IMR-90 (cell line): Measurements from ENCODE around the gene PSENEN. TPM values are rescaled to one million over a fixed set of nuclear protein-coding genes. Genes with fewer than 3 reads are reported as not detected.

Source experiments
- ATAC-seq: fragments of 200-7000 bp; cut with Tn5 transposase; 2 replicates; pipeline ENCODE4 v1.9.1; 2020; ENCODE audit warnings: low read depth, mild to moderate bottlenecking, moderate library complexity
- BruUV-seq: library from RNA; stranded (reverse); fragments of 400-500 nt; replicated peaks from 2 replicates; lab custom pipeline; 2021; lab: Mats Ljungman, UMichigan
- CTCF ChIA-PET: fragments of 300-600 bp; formaldehyde crosslinking; extraction: SDS; loops from one replicate; lab custom pipeline; 2021; ENCODE audit warnings: antibody characterized with exemption; lab: Yijun Ruan, JAX
- POLR2A ChIA-PET: fragments of 300-600 bp; sonication (Branson Sonifier 250); formaldehyde crosslinking; loops from one replicate; lab custom pipeline; 2022; ENCODE audit warnings: antibody characterized with exemption; ENCODE audit not compliant: unreplicated experiment; lab: Charles Lee
- DNase-seq: peaks from one replicate; pipeline ENCODE4 v3.0.0; 2013
- H2AFZ ChIP-seq: replicated peaks from 2 replicates; pipeline ENCODE3; 2013; ENCODE audit warnings: low read length, mild to moderate bottlenecking; ENCODE audit not compliant: poor library complexity
- H2AK5ac ChIP-seq: 2 replicates; pipeline ENCODE4 v1.6.1; 2013; ENCODE audit warnings: low read depth, low read length, inconsistent platforms
- H2AK9ac ChIP-seq: replicated peaks from 2 replicates; pipeline ENCODE3; 2013; ENCODE audit warnings: mild to moderate bottlenecking, low read depth, low read length, moderate library complexity; ENCODE audit not compliant: poor library complexity
- H2BK120ac ChIP-seq: 2 replicates; pipeline ENCODE4 v1.6.1; 2013; ENCODE audit warnings: low read depth, low read length, inconsistent platforms
- H2BK15ac ChIP-seq: 3 replicates; pipeline ENCODE4 v1.6.1; 2013; ENCODE audit warnings: low read depth, low read length, inconsistent platforms
- H2BK20ac ChIP-seq: 2 replicates; pipeline ENCODE4 v1.6.1; 2013; ENCODE audit warnings: low read depth, mild to moderate bottlenecking, inconsistent platforms, low read length, moderate library complexity
- H2BK5ac ChIP-seq: 2 replicates; pipeline ENCODE4 v1.6.1; 2013; ENCODE audit warnings: mild to moderate bottlenecking, low read depth, low read length, inconsistent platforms; ENCODE audit not compliant: poor library complexity, severe bottlenecking
- H3K14ac ChIP-seq: replicated peaks from 2 replicates; pipeline ENCODE4 v1.6.1; 2013; ENCODE audit warnings: low read depth, low read length, inconsistent platforms
- H3K18ac ChIP-seq: 2 replicates; pipeline ENCODE4 v1.6.1; 2013; ENCODE audit warnings: low read depth, low read length, control low read depth
- H3K23ac ChIP-seq: 2 replicates; pipeline ENCODE4 v1.6.1; 2013; ENCODE audit warnings: low read depth, low read length, inconsistent platforms
- H3K27ac ChIP-seq: 2 replicates; pipeline ENCODE4 v1.5.1; 2013; ENCODE audit warnings: mild to moderate bottlenecking, control low read depth, low read length; ENCODE audit not compliant: insufficient read depth
- H3K27me3 ChIP-seq: 2 replicates; pipeline ENCODE4 v1.6.1; 2013; ENCODE audit warnings: low read length; ENCODE audit not compliant: control insufficient read depth, insufficient read depth
- H3K36me3 ChIP-seq: 2 replicates; pipeline ENCODE4 v1.6.1; 2013; ENCODE audit warnings: low read length, mixed read lengths; ENCODE audit not compliant: control insufficient read depth, insufficient read depth
- H3K4ac ChIP-seq: 2 replicates; pipeline ENCODE4 v1.6.1; 2013; ENCODE audit warnings: low read depth, low read length, inconsistent platforms
- H3K4me1 ChIP-seq: 2 replicates; pipeline ENCODE4 v1.6.1; 2013; ENCODE audit warnings: low read length, mixed read lengths; ENCODE audit not compliant: control insufficient read depth, insufficient read depth
- H3K4me2 ChIP-seq: 2 replicates; pipeline ENCODE4 v1.6.1; 2013; ENCODE audit warnings: low read depth, mild to moderate bottlenecking, control low read depth, low read length, moderate library complexity
- H3K4me3 ChIP-seq: 2 replicates; pipeline ENCODE4 v1.5.1; 2013; ENCODE audit warnings: low read depth, mild to moderate bottlenecking, control low read depth, low read length, moderate library complexity; ENCODE audit not compliant: insufficient read depth
- H3K56ac ChIP-seq: 2 replicates; pipeline ENCODE4 v1.6.1; 2013; ENCODE audit warnings: low read length, inconsistent platforms; ENCODE audit not compliant: insufficient read depth; ENCODE audit errors: extremely low read depth
- H3K79me1 ChIP-seq, 2 experiments: 2 replicates each; pipeline ENCODE4 v1.6.1; 2013; ENCODE audit warnings: low read length in 2 of 2, inconsistent platforms in 1 of 2, low read depth in 1 of 2
- H3K9ac ChIP-seq: 2 replicates; pipeline ENCODE4 v1.6.1; 2013; ENCODE audit warnings: low read depth, low read length, control low read depth
- H3K9me1 ChIP-seq: 2 replicates; pipeline ENCODE4 v1.6.1; 2013; ENCODE audit warnings: low read length, inconsistent platforms; ENCODE audit not compliant: insufficient read depth
- H3K9me3 ChIP-seq: 2 replicates; pipeline ENCODE4 v1.6.1; 2013; ENCODE audit warnings: low read length; ENCODE audit not compliant: control insufficient read depth, insufficient read depth
- H4K20me1 ChIP-seq: 2 replicates; pipeline ENCODE4 v1.6.1; 2013; ENCODE audit warnings: low read length, inconsistent platforms; ENCODE audit not compliant: insufficient read depth
- H4K5ac ChIP-seq: 2 replicates; pipeline ENCODE4 v1.6.1; 2013; ENCODE audit warnings: mild to moderate bottlenecking, low read depth, low read length, control low read depth
- H4K8ac ChIP-seq, 2 experiments: 2 replicates each; pipeline ENCODE4 v1.6.1; 2013; ENCODE audit warnings: low read depth in 2 of 2, low read length in 2 of 2, control low read depth in 1 of 2, inconsistent platforms in 1 of 2
- H4K91ac ChIP-seq: 2 replicates; pipeline ENCODE4 v1.6.1; 2013; ENCODE audit warnings: low read depth, low read length, inconsistent platforms; ENCODE audit not compliant: insufficient read depth
- BHLHE40 ChIP-seq: fragments of 150-350 bp; IDR thresholded peaks from 2 replicates; pipeline ENCODE4 v1.6.1; 2016; ENCODE audit warnings: mild to moderate bottlenecking, low read depth, low read length
- CEBPB ChIP-seq: IDR thresholded peaks from 2 replicates; pipeline ENCODE4 v1.6.1; 2012; ENCODE audit warnings: low read depth, low read length, improper control_type of control experiment
- FOS ChIP-seq: fragments of 150-350 bp; IDR thresholded peaks from 2 replicates; pipeline ENCODE4 v1.6.1; 2016; ENCODE audit warnings: low read depth, low read length
- MAFK ChIP-seq: IDR thresholded peaks from 2 replicates; pipeline ENCODE4 v1.6.1; 2012; ENCODE audit warnings: low read depth, low read length, improper control_type of control experiment
- MAZ ChIP-seq: IDR thresholded peaks from 2 replicates; pipeline ENCODE4 v1.6.1; 2012; ENCODE audit warnings: low read depth, mild to moderate bottlenecking, low read length, improper control_type of control experiment, moderate library complexity, borderline replicate concordance
- MXI1 ChIP-seq: IDR thresholded peaks from 2 replicates; pipeline ENCODE4 v1.6.1; 2012; ENCODE audit warnings: low read depth, mild to moderate bottlenecking, low read length, moderate library complexity, borderline replicate concordance
- NFE2L2 ChIP-seq: fragments of 150-350 bp; IDR thresholded peaks from 2 replicates; pipeline ENCODE4 v1.6.1; 2016; ENCODE audit warnings: low read depth, mild to moderate bottlenecking, low read length
- POLR2A ChIP-seq: IDR thresholded peaks from 2 replicates; pipeline ENCODE4 v1.6.1; 2012; ENCODE audit warnings: mild to moderate bottlenecking, low read depth, low read length
- RAD21 ChIP-seq: IDR thresholded peaks from 2 replicates; pipeline ENCODE4 v1.6.1; 2012; ENCODE audit warnings: low read length, improper control_type of control experiment
- RCOR1 ChIP-seq: IDR thresholded peaks from 2 replicates; pipeline ENCODE4 v1.6.1; 2012; ENCODE audit warnings: mild to moderate bottlenecking, low read length, improper control_type of control experiment; ENCODE audit not compliant: insufficient replicate concordance
- RFX5 ChIP-seq: IDR thresholded peaks from 2 replicates; pipeline ENCODE4 v1.8.0; 2012; ENCODE audit warnings: low read depth, mild to moderate bottlenecking, low read length, moderate library complexity
- SMC3 ChIP-seq: fragments of 150-350 bp; IDR thresholded peaks from 2 replicates; pipeline ENCODE4 v1.6.1; 2016; ENCODE audit warnings: low read depth, mild to moderate bottlenecking, antibody characterized with exemption, low read length, moderate library complexity
- WGBS, 2 experiments: methylation state at CpG; one replicate each; pipeline versions ENCODE4 v1.1.5 to v1.1.7; 2013; ENCODE audit warnings: missing lambda C conversion rate in 2 of 2; ENCODE audit not compliant: insufficient read length in 1 of 2; ENCODE audit errors: extremely low coverage in 2 of 2; 5-methylcytosine and 5-hydroxymethylcytosine counted together
- dilution Hi-C: fragments of 300-500 bp; cut with HindIII; formaldehyde crosslinking; loops from one replicate; pipeline ENCODE4 v1.14.3; 2018; ENCODE audit warnings: low sequenced_read_pairs; ENCODE audit not compliant: unreplicated experiment
- in situ Hi-C: fragments of 300-500 bp; cut with MboI; formaldehyde crosslinking; loops from 3 replicates; pipeline ENCODE4 v1.14.3; 2019; ENCODE audit warnings: low sequenced_read_pairs, inconsistent platforms, mixed read lengths
- intact Hi-C: fragments of 100-400 bp; cut with micrococcal nuclease; formaldehyde crosslinking; loops from 2 replicates; pipeline ENCODE4 v1.10.0; 2022
- polyA plus RNA-seq, 3 experiments: library from polyadenylated mRNA; depleted of rRNA; stranded (reverse); fragments of >200 nt; gene quantifications; 2 replicates each; pipeline ENCODE4 v1.2.3, GENCODE V29; 2012; ENCODE audit warnings: low replicate concordance in 1 of 3
- total RNA-seq: library from RNA; depleted of rRNA; stranded (reverse); fragments of >200 nt; gene quantifications from 2 replicates; pipeline ENCODE4 v1.2.3, GENCODE V29; 2012
- TF ChIP-seq, protein P1 (sequence below): fragments of 150-350 bp; IDR thresholded peaks from 2 replicates; pipeline ENCODE4 v1.6.1; 2016; ENCODE audit warnings: low read depth, mild to moderate bottlenecking, low read length, moderate library complexity, borderline replicate concordance
- TF ChIP-seq, protein P2 (sequence below): fragments of 150-350 bp; IDR thresholded peaks from 2 replicates; pipeline ENCODE4 v1.6.1; 2017; ENCODE audit warnings: mild to moderate bottlenecking, antibody characterized with exemption, low read length, low read depth
- TF ChIP-seq, protein P3 (sequence below): conservative IDR thresholded peaks from 2 replicates; pipeline ENCODE4 v1.5.1; 2012; ENCODE audit warnings: mild to moderate bottlenecking, low read depth, low read length, improper control_type of control experiment

The PSENEN gene
- total and polyA plus RNA-seq, 2 of the 4 experiments (the other 2 are of a cell fraction) = 9.0 to 47.0 TPM

DNA sequence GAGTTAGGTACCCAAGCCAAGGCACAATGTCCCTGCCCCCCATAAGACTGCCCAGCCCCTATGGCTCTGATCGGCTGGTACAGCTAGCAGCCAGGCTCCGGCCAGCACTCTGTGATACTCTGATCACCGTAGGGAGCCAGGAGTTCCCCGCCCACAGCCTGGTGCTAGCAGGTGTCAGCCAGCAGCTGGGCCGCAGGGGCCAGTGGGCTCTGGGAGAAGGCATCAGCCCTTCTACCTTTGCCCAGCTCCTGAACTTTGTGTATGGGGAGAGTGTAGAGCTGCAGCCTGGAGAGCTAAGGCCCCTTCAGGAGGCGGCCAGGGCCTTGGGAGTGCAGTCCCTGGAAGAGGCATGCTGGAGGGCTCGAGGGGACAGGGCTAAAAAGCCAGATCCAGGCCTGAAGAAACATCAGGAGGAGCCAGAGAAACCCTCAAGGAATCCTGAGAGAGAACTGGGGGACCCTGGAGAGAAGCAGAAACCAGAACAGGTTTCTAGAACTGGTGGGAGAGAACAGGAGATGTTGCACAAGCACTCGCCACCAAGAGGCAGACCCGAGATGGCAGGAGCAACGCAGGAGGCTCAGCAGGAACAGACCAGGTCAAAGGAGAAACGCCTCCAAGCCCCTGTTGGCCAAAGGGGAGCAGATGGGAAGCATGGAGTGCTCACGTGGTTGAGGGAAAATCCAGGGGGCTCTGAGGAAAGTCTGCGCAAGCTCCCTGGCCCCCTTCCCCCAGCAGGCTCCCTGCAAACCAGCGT is 30.7 kb upstream of the PSENEN start:
- Histone ChIP-seq H3K36me3 (peaks cover 3% of the 10 kb centered on the region; the same call in 1 of the 2 replicates), H3K79me1 (peaks cover 4 to 24% of the 10 kb centered on the region in 2 experiments; a peak in 2 of 4 replicates), H3K27ac (no peak overlapping the region), H3K23ac (no peak overlapping the region), H3K4ac (no peak overlapping the region), H3K4me1 (peaks cover 14% of the 10 kb centered on the region), H3K18ac (no peak overlapping the region), H4K20me1 (peaks cover 13% of the 10 kb centered on the region), H3K56ac (no peak overlapping the region), H3K4me2 (no peak overlapping the region), H2BK15ac (no peak overlapping the region), H3K27me3 (no peaks in the 10 kb centered on the region), H4K5ac (no peak overlapping the region), H3K4me3 (no peak overlapping the region), H3K14ac (no peak overlapping the region), H2BK5ac (no peak overlapping the region), H2BK120ac (no peak overlapping the region), H2AFZ (no peak overlapping the region), H3K9me1 (no peaks in the 10 kb centered on the region; the same call in 1 of the 2 replicates), H4K8ac (no peak overlapping the region), H2AK5ac (no peak overlapping the region), H2BK20ac (no peak overlapping the region), H3K9ac (no peak overlapping the region), H4K91ac (no peak overlapping the region), H2AK9ac (no peak overlapping the region), H3K9me3 (no peaks in the 10 kb centered on the region)
- ChIA-PET POLR2A (no interaction called here), CTCF (interaction anchor here (0.6 kb wide), 1 partner anchor 105 kb away, joined by 4 read pairs; no protein-coding TSS in a partner anchor)
- in situ Hi-C loops (loop anchor here (5.0 kb wide), 1 partner anchor 167 kb away; the partner anchor contains the start of gene TMEM147), dilution Hi-C loops (no loop called here), intact Hi-C loops (no loop called here)
- DNase-seq (no peak), ATAC-seq (no peak)
- 56% methylated on average over 5 of the region's 14 CpGs; no CpG with 5 or more reads in 1 of the 2 experiments for WGBS, 2 experiments
- BruUV-seq = no TSS peak
- no peak for TF ChIP-seq CEBPB
- no peak for TF ChIP-seq RCOR1
- TF ChIP-seq NFE2L2 = no peak
- TF ChIP-seq MXI1 = no peak
- no peak for TF ChIP-seq MAFK
- no peak for TF ChIP-seq RAD21
- TF ChIP-seq, protein P1, sequence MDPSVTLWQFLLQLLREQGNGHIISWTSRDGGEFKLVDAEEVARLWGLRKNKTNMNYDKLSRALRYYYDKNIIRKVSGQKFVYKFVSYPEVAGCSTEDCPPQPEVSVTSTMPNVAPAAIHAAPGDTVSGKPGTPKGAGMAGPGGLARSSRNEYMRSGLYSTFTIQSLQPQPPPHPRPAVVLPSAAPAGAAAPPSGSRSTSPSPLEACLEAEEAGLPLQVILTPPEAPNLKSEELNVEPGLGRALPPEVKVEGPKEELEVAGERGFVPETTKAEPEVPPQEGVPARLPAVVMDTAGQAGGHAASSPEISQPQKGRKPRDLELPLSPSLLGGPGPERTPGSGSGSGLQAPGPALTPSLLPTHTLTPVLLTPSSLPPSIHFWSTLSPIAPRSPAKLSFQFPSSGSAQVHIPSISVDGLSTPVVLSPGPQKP = no peak
- TF ChIP-seq POLR2A = no peak
- no peak for TF ChIP-seq RFX5
- no peak for TF ChIP-seq BHLHE40
- no peak for TF ChIP-seq SMC3
- TF ChIP-seq, protein P2, sequence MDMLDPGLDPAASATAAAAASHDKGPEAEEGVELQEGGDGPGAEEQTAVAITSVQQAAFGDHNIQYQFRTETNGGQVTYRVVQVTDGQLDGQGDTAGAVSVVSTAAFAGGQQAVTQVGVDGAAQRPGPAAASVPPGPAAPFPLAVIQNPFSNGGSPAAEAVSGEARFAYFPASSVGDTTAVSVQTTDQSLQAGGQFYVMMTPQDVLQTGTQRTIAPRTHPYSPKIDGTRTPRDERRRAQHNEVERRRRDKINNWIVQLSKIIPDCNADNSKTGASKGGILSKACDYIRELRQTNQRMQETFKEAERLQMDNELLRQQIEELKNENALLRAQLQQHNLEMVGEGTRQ = no peak
- TF ChIP-seq FOS = no peak
- TF ChIP-seq, protein P3, sequence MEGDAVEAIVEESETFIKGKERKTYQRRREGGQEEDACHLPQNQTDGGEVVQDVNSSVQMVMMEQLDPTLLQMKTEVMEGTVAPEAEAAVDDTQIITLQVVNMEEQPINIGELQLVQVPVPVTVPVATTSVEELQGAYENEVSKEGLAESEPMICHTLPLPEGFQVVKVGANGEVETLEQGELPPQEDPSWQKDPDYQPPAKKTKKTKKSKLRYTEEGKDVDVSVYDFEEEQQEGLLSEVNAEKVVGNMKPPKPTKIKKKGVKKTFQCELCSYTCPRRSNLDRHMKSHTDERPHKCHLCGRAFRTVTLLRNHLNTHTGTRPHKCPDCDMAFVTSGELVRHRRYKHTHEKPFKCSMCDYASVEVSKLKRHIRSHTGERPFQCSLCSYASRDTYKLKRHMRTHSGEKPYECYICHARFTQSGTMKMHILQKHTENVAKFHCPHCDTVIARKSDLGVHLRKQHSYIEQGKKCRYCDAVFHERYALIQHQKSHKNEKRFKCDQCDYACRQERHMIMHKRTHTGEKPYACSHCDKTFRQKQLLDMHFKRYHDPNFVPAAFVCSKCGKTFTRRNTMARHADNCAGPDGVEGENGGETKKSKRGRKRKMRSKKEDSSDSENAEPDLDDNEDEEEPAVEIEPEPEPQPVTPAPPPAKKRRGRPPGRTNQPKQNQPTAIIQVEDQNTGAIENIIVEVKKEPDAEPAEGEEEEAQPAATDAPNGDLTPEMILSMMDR = no peak
- no peak for TF ChIP-seq MAZ
